Cardiac fibroblast (primary cell): ENCODE results near the gene A2M.

ENCODE experiments used
- DNase-seq, 2 donors: peaks; one replicate each; pipeline versions ENCODE4 v3.0.0 to v3.0.0-alpha.2; 2010; ENCODE audit warnings: low read depth in 2 of 2
- H3K4me3 ChIP-seq, 2 donors: replicated peaks in 1 of 2; 1 replicate in 1 of 2; 2 replicates in 1 of 2; pipeline ENCODE4 v1.5.1; 2011; ENCODE audit warnings: low read depth in 2 of 2, low read length in 2 of 2, mild to moderate bottlenecking in 2 of 2, moderate library complexity in 1 of 2
- TF ChIP-seq, protein P1 (sequence below): IDR thresholded peaks from one replicate; pipeline ENCODE4 v1.5.1; 2011; ENCODE audit warnings: low read depth, mild to moderate bottlenecking, low read length, inconsistent platforms

A2M gene

DNA sequence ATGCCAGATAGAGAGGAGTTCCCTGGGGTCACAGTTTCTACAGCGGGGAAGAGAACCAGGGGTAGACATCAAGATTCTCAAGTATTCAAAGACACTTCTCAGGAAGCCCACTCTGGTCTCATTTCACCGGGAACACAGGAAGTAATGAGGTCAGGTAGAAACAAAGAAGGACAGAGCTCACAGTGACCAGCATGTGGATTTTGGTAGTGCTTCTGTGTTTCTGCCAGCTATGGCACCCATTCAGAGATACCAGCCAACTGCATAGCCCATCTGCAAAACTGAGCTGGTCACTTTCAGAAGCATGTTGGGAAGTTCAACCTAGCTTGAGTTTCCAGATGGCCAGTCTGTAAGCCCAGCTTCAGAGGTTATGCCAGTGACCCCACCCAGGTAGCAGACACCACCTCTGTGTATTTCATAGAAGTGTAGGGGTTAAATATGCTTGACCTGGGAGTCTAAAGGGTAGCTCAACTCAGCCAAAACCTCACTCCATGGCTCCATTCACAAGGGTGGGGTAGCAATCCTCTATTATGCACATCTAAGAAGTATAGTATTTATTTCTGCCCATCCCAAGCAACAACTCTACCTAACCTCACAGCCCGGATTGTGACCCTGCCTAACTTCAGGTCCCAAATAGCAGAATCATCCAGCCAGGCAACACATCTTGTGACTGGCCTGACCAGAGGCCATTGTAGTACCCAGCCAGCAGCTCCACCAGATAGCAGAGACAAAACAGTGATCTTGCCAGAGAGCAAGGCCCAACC is 33.9 kb downstream of the A2M start:
- H3K4me3 ChIP-seq, result no peak overlapping the region
- TF ChIP-seq, protein P1, sequence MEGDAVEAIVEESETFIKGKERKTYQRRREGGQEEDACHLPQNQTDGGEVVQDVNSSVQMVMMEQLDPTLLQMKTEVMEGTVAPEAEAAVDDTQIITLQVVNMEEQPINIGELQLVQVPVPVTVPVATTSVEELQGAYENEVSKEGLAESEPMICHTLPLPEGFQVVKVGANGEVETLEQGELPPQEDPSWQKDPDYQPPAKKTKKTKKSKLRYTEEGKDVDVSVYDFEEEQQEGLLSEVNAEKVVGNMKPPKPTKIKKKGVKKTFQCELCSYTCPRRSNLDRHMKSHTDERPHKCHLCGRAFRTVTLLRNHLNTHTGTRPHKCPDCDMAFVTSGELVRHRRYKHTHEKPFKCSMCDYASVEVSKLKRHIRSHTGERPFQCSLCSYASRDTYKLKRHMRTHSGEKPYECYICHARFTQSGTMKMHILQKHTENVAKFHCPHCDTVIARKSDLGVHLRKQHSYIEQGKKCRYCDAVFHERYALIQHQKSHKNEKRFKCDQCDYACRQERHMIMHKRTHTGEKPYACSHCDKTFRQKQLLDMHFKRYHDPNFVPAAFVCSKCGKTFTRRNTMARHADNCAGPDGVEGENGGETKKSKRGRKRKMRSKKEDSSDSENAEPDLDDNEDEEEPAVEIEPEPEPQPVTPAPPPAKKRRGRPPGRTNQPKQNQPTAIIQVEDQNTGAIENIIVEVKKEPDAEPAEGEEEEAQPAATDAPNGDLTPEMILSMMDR, result no peak
- no peak for DNase-seq

DNA sequence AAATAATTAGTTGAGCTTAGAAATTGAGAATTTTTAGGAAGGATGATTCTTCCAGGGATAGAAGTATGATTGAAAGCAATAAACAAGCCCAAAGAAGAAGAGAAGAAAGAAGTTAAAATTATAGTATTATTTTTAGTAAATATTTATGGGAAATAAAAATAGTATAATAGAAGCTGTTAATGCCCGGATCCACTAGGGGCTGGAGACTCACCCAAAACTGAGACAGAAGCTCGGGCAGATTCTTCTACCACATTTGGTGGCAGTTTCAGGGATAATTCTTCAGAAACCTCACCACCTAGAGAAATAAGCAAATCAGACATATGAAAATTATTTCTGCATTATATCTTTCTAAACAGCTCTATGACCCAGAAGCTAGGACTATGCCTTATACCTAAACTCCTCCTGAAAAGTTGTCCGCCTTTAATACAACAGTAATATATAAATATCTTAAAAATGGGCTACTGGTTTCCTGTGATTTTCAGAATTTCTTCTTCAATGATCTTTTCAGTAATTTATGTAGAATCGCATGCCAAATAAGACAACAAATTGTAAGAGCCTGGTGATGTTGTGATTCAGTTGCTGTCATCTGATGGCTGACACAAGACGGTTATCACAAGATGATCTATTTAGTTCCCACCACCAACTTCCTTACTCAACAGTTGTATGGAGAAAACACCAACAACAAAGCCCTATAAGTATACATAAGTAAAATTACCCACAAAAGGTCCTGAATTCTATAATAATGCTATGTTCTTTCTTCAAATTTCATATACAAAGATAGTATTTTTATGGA is 35.6 kb downstream of the A2M start:
- no peak overlapping the region for H3K4me3 ChIP-seq
- DNase-seq, result no peak
- TF ChIP-seq, protein P1, result no peak

DNA sequence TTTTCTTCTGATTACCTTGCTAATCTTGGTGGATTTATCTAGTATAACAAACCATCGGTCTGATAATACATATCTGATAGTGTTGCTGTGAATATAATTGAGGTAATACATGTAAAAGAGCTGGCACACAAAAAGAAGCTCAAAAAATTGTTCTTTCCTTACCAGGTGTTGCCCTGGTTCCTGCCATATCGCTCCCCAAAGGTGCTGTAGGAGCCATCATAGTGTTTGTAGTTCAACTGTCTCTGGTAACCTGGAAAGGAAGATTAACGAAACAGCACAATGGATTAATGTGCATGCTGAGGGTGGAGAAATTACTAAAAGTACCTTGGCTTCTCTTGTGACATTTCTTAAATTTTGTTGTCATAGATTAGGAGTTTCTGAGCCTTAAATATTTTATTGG is 36.6 kb downstream of the A2M start:
- TF ChIP-seq, protein P1, result no peak
- no peak for DNase-seq
- no peak overlapping the region for H3K4me3 ChIP-seq

DNA sequence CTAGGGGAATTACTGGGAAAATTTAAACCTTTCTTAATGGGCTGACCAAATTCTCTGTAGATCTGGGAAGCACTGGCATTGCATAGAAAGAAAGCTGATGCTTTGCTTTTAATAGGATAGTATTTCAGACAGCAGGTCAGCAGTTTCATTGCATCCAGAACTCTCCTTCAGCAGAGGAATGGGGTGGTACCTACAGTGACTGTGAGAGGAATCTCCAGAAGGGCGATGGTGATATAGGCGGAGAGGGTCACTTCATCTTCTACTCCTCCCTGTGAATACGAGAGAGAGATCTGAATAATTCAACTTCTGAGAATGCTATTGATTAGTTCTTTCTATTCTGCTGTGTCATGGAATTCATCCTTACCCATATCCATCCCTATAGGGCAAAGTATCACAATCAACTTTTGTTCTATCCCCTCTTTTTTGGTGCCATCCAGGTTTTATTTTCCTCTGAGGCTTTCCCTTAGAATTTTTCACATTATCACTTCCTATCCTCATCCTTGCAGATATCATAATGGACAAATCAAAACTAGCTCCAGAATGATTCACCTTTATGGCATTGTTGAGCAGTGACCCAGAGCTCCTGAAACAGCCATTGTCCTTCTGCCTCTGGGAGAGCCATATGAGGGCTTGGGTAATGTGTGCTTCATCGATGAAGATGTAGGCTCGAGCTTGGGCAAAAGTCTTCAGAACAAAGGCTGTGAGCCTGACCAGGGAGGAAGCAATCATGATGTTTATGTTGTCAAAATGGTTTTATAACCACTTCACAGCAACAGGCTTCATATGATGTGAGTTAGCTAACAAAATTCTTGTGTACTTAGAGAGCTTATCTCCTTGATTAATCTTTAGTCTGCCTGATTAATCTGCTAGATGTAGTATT is 38.3 kb downstream of the A2M start:
- H3K4me3 ChIP-seq, result no peak overlapping the region
- no peak for DNase-seq
- TF ChIP-seq, protein P1, result no peak

DNA sequence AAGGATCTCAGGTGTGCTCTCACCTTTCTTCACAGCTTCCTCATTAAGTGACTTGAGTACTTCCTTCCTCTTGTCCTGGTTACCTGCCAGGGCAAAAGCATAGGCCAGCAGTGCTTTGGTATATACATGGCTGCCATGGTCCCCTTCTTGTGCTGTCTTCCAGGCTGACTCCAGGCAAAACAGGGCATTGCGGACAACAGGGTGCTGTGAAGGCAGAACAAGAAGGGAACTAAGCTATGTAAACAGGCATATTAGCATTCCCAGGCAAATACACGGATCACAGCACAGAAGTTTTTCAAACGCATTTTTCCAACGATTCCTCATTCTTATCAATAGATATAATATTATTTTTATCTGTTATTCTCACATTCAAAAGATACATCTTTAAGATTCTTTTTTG is 39.0 kb downstream of the A2M start:
- TF ChIP-seq, protein P1, result no peak
- DNase-seq, result no peak
- no peak overlapping the region for H3K4me3 ChIP-seq

DNA sequence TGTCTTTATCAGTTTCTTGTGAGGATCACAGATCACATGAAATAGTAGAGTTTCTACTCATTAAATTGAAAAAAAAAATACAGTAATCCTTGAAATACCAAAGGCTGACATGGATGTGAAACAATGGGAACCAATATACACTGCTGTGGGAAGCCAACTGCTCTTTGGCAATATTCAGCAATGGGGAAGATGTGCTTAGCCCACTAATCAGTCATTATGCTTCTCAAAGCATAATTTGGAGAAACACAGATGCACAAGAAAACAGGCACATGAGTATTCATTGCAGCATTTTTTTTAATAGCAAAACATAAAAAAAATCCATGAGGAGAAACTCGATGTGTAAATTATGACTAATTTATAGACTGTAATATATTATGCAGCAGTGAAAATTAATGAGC is 40.6 kb downstream of the A2M start:
- DNase-seq, result no peak
- no peak overlapping the region for H3K4me3 ChIP-seq
- TF ChIP-seq, protein P1, result no peak
